ENCODE data around the gene CLCF1. TPM values are rescaled to one million over a fixed set of nuclear protein-coding genes. Genes with fewer than 3 reads are reported as not detected.
A peak's percentile ranks its signal among the peaks of the same experiment; 100 is the strongest.

Gene CLCF1
- total and polyA plus RNA-seq, 2 of the 13 experiments (the other 11 are each of a cell fraction or from before 2014, with no cell fraction given), result 0.49 to 0.78 TPM

- no peak for TF ChIP-seq SNRNP70 (IDR thresholded peaks at IDR 0.05; ENCODE audit: low read depth, low read length)
- no peak for TF ChIP-seq EEA1 (CRISPR knock-in tag; IDR thresholded peaks at IDR 0.05; ENCODE audit: borderline replicate concordance)
- peak; percentile 92 for TF ChIP-seq ZNF230 (CRISPR knock-in tag; IDR thresholded peaks at IDR 0.05)
- no peak for TF ChIP-seq ZNF367 (CRISPR knock-in tag; IDR thresholded peaks at IDR 0.05; ENCODE audit: borderline replicate concordance)
- peak; percentile 77; the same call in 1 of the 2 replicates for TF ChIP-seq ERF (CRISPR knock-in tag; IDR thresholded peaks at IDR 0.05)
- TF ChIP-seq HNF4A (CRISPR knock-in tag; IDR thresholded peaks at IDR 0.05), result peak; percentile 26; the same call in 1 of the 2 replicates
- no peak for TF ChIP-seq ETS1 (CRISPR knock-in tag; IDR thresholded peaks at IDR 0.05)
- no peak for TF ChIP-seq IKZF1 (IDR thresholded peaks at IDR 0.05)
- TF ChIP-seq KLF6 (CRISPR knock-in tag; IDR thresholded peaks at IDR 0.05), result peak; percentile 76; the same call in 1 of the 2 replicates
- no peak for TF ChIP-seq MIXL1 (CRISPR knock-in tag; IDR thresholded peaks at IDR 0.05)
- TF ChIP-seq ZNF883 (CRISPR knock-in tag; IDR thresholded peaks at IDR 0.05; ENCODE audit: not compliant biosample characterization), result peak; percentile 76
- TF ChIP-seq REXO4 (CRISPR knock-in tag; IDR thresholded peaks at IDR 0.05; ENCODE audit: borderline replicate concordance), result no peak
- TF ChIP-seq IKZF4 (CRISPR knock-in tag; IDR thresholded peaks at IDR 0.05; ENCODE audit: borderline replicate concordance, low read depth, not compliant biosample characterization), result peak; percentile 80
- no peak for TF ChIP-seq SP1 (IDR thresholded peaks at IDR 0.05)
- peak; percentile 89 for TF ChIP-seq SP1 (CRISPR knock-in tag; IDR thresholded peaks at IDR 0.05)
- TF ChIP-seq SP5 (CRISPR knock-in tag; IDR thresholded peaks at IDR 0.05; ENCODE audit: borderline replicate concordance, low read depth), result peak; percentile 69; the same call in 1 of the 2 replicates
- TF ChIP-seq ATF7 (IDR thresholded peaks at IDR 0.05), result no peak
- TF ChIP-seq ATF7 (CRISPR knock-in tag; IDR thresholded peaks at IDR 0.05), result peak; percentile 76
- TF ChIP-seq CEBPB (IDR thresholded peaks at IDR 0.05; ENCODE audit: borderline replicate concordance, low read depth, low read length), result no peak
- peak; percentile 89 for TF ChIP-seq RBFOX2 (IDR thresholded peaks at IDR 0.05; ENCODE audit: low read depth, low read length)
- TF ChIP-seq CHCHD3 (CRISPR knock-in tag; IDR thresholded peaks at IDR 0.05), result peak; percentile 52; the same call in 1 of the 2 replicates
- peak; percentile 90; the same call in 1 of the 2 replicates for TF ChIP-seq CREB3 (CRISPR knock-in tag; IDR thresholded peaks at IDR 0.05)
- TF ChIP-seq ZSCAN21 (CRISPR knock-in tag; IDR thresholded peaks at IDR 0.05; ENCODE audit: borderline replicate concordance), result peak; percentile 96
- no peak for TF ChIP-seq ZUFSP (CRISPR knock-in tag; IDR thresholded peaks at IDR 0.05; ENCODE audit: borderline replicate concordance)
- TF ChIP-seq ADNP (CRISPR knock-in tag; IDR thresholded peaks at IDR 0.05), result no peak
- TF ChIP-seq FOXK1 (CRISPR knock-in tag; IDR thresholded peaks at IDR 0.05; ENCODE audit: borderline replicate concordance, low read depth), result peak; percentile 86; the same call in 1 of the 2 replicates
- peak; percentile 96; the same call in 1 of the 2 replicates for TF ChIP-seq CREBL2 (CRISPR knock-in tag; IDR thresholded peaks at IDR 0.05; ENCODE audit: borderline replicate concordance)
- TF ChIP-seq SNAI1 (CRISPR knock-in tag; IDR thresholded peaks at IDR 0.05; ENCODE audit: borderline replicate concordance), result 0 out of 2 replicates have a peak, but pooled peaks have one; percentile 31
Observed at GRCh38 chr11:67391304-67392182, 18.1 kb upstream of the CLCF1 start, which contains the start of gene RAD9A (continued).

Data from HepG2 (cell line).